Neural progenitor cell (in vitro differentiated cells): ENCODE data around the gene MED12L. TPM values are rescaled to one million over a fixed set of nuclear protein-coding genes. Genes with fewer than 3 reads are reported as not detected.
A peak's percentile ranks its signal among the peaks of the same experiment; 100 is the strongest.

Experiments
- DNase-seq: peaks from one replicate; pipeline ENCODE4 v3.0.0-alpha.2; 2016; ENCODE audit warnings: low spot score
- H2AFZ ChIP-seq: fragments of 200-600 bp; sonication (generic); replicated peaks from 2 replicates; pipeline ENCODE4 v1.6.1; 2016; ENCODE audit warnings: antibody characterized with exemption
- H3F3A ChIP-seq: fragments of 200-600 bp; sonication (generic); 2 replicates; pipeline ENCODE4 v1.6.1; 2016; ENCODE audit warnings: antibody characterized with exemption, low read depth
- H3K27ac ChIP-seq: fragments of 200-600 bp; sonication (generic); 2 replicates; pipeline ENCODE4 v1.5.1; 2016; ENCODE audit warnings: mild to moderate bottlenecking
- H3K27me3 ChIP-seq: fragments of 200-600 bp; sonication (generic); 2 replicates; pipeline ENCODE4 v1.6.1; 2016; ENCODE audit warnings: mild to moderate bottlenecking, moderate library complexity
- H3K36me3 ChIP-seq: fragments of 200-600 bp; sonication (generic); 2 replicates; pipeline ENCODE4 v1.5.1; 2016
- H3K4me1 ChIP-seq: fragments of 200-600 bp; sonication (generic); 2 replicates; pipeline ENCODE4 v1.6.1; 2016; ENCODE audit warnings: mixed run types
- H3K4me2 ChIP-seq: fragments of 200-600 bp; sonication (generic); 2 replicates; pipeline ENCODE4 v1.6.1; 2016
- H3K4me3 ChIP-seq: fragments of 200-600 bp; sonication (generic); 2 replicates; pipeline ENCODE4 v1.5.1; 2016
- H3K79me2 ChIP-seq: fragments of 200-600 bp; sonication (generic); 2 replicates; pipeline ENCODE4 v1.6.1; 2016; ENCODE audit warnings: low read depth
- H3K9ac ChIP-seq: fragments of 200-600 bp; sonication (generic); 2 replicates; pipeline ENCODE4 v1.6.1; 2016
- H3K9me3 ChIP-seq: fragments of 200-600 bp; sonication (generic); 2 replicates; pipeline ENCODE4 v1.5.1; 2016; ENCODE audit warnings: low read depth
- H4K20me1 ChIP-seq: fragments of 200-600 bp; sonication (generic); 2 replicates; pipeline ENCODE4 v1.6.1; 2016; ENCODE audit warnings: low read depth
- H3K27ac Mint-ChIP-seq: 3 replicates; pipeline ENCODE4 v1.8.0; 2021; ENCODE audit warnings: mixed read lengths
- H3K27me3 Mint-ChIP-seq: 2 replicates; pipeline ENCODE4 v1.8.0; 2022; ENCODE audit warnings: low read depth, mild to moderate bottlenecking, inconsistent platforms, moderate library complexity, mixed read lengths; ENCODE audit not compliant: insufficient read depth
- H3K36me3 Mint-ChIP-seq: 3 replicates; pipeline ENCODE4 v1.8.0; 2021; ENCODE audit warnings: mixed read lengths
- H3K4me1 Mint-ChIP-seq: 3 replicates; pipeline ENCODE4 v1.8.0; 2021; ENCODE audit warnings: mixed read lengths
- H3K4me3 Mint-ChIP-seq: 3 replicates; pipeline ENCODE4 v1.8.0; 2021; ENCODE audit warnings: mild to moderate bottlenecking, moderate library complexity, mixed read lengths
- H3K9me3 Mint-ChIP-seq: 3 replicates; pipeline ENCODE4 v1.8.0; 2020; ENCODE audit warnings: mixed read lengths
- EZH2 ChIP-seq: fragments of 200-600 bp; sonication (generic); IDR thresholded peaks from 2 replicates; pipeline ENCODE4 v1.6.1; 2017; ENCODE audit warnings: antibody characterized with exemption, mild to moderate bottlenecking, moderate library complexity
- EZH2phosphoT487 ChIP-seq: fragments of 200-600 bp; sonication (generic); IDR thresholded peaks from 2 replicates; pipeline ENCODE4 v1.6.1; 2017; ENCODE audit warnings: antibody characterized with exemption
- total RNA-seq: library from RNA; depleted of rRNA; stranded (reverse); fragments of >200 nt; gene quantifications from 2 replicates; pipeline ENCODE4 v1.2.3, GENCODE V29; 2015; ENCODE audit warnings: low replicate concordance
- TF ChIP-seq, protein P1 (sequence below): fragments of 200-600 bp; sonication (generic); IDR thresholded peaks from 2 replicates; pipeline ENCODE4 v1.5.1; 2017; ENCODE audit warnings: antibody characterized with exemption, mild to moderate bottlenecking

MED12L gene
- total RNA-seq, 1 donor from 2014 or later, result 16.5 TPM

DNA sequence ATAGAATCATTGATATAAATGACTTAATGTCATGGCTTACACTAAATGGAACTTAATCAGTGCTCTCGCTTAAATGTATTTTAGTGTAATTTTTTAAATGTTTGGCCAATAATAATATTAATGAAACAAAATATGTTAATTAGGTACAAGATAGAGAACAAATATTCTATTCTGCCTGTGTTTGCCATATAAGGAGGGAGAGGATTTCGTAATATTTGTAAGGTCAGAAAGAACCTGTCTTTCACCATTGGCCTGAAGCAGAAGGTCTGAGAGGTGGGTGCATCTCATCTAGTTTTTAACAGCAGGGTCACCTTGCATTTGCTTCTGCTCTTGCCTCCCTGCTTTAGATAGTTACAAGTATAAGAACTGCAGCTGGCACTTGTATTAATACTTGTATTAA lies 228.7 kb downstream of the MED12L start:
- H3K36me3 Mint-ChIP-seq, result no peaks in the 10 kb centered on the region
- H3K27me3 ChIP-seq, result no peaks in the 10 kb centered on the region
- no peak for DNase-seq
- H3K27ac Mint-ChIP-seq, result no peak overlapping the region
- no peaks in the 10 kb centered on the region for H3K9me3 Mint-ChIP-seq
- H3K4me3 Mint-ChIP-seq, result no peak overlapping the region
- H3K4me3 ChIP-seq, result no peak overlapping the region
- no peaks in the 10 kb centered on the region for H3K27me3 Mint-ChIP-seq
- no peaks in the 10 kb centered on the region for H3F3A ChIP-seq
- H3K9me3 ChIP-seq, result no peaks in the 10 kb centered on the region
- no peak overlapping the region for H2AFZ ChIP-seq
- no peaks in the 10 kb centered on the region for H3K79me2 ChIP-seq
- no peak overlapping the region for H3K9ac ChIP-seq
- no peak overlapping the region for H3K4me2 ChIP-seq
- H3K27ac ChIP-seq, result no peak overlapping the region
- TF ChIP-seq EZH2 (no peak), EZH2phosphoT487 (no peak)
- TF ChIP-seq, protein P1, sequence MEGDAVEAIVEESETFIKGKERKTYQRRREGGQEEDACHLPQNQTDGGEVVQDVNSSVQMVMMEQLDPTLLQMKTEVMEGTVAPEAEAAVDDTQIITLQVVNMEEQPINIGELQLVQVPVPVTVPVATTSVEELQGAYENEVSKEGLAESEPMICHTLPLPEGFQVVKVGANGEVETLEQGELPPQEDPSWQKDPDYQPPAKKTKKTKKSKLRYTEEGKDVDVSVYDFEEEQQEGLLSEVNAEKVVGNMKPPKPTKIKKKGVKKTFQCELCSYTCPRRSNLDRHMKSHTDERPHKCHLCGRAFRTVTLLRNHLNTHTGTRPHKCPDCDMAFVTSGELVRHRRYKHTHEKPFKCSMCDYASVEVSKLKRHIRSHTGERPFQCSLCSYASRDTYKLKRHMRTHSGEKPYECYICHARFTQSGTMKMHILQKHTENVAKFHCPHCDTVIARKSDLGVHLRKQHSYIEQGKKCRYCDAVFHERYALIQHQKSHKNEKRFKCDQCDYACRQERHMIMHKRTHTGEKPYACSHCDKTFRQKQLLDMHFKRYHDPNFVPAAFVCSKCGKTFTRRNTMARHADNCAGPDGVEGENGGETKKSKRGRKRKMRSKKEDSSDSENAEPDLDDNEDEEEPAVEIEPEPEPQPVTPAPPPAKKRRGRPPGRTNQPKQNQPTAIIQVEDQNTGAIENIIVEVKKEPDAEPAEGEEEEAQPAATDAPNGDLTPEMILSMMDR, result no peak
- no peaks in the 10 kb centered on the region for H4K20me1 ChIP-seq
- peaks cover 3% of the 10 kb centered on the region for H3K4me1 Mint-ChIP-seq
- H3K36me3 ChIP-seq, result no peaks in the 10 kb centered on the region
- peaks cover 8% of the 10 kb centered on the region for H3K4me1 ChIP-seq

DNA sequence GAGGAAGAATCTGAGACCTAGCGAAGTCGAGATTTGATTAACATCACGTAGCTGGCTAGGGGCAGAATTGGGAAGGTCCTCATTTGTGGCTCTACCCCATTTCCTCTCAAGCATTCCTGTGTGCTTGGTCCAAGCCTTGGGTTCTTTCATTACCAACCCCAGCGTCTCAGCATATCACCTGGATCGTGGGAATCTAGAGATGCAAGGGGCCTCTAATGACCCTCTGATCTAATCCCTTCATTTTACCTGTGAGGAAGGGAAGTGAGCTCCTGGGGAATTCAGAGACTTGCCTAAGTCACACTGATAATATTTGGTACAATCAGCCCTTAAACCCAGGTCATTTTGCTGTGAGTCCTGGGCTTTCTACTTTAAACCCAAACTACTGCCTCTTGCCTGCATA lies 229.1 kb downstream of the MED12L start:
- Mint-ChIP-seq H3K36me3 (no peaks in the 10 kb centered on the region), H3K27ac (no peak overlapping the region), H3K4me3 (no peak overlapping the region), H3K9me3 (no peaks in the 10 kb centered on the region), H3K4me1 (peaks cover 3% of the 10 kb centered on the region), H3K27me3 (no peaks in the 10 kb centered on the region)
- no peak overlapping the region for H3K27ac ChIP-seq
- H3K4me3 ChIP-seq, result no peak overlapping the region
- no peaks in the 10 kb centered on the region for H3F3A ChIP-seq
- no peaks in the 10 kb centered on the region for H3K27me3 ChIP-seq
- peaks cover 8% of the 10 kb centered on the region for H3K4me1 ChIP-seq
- no peak overlapping the region for H3K4me2 ChIP-seq
- no peaks in the 10 kb centered on the region for H4K20me1 ChIP-seq
- no peak for DNase-seq
- no peak overlapping the region for H2AFZ ChIP-seq
- no peaks in the 10 kb centered on the region for H3K9me3 ChIP-seq
- TF ChIP-seq, protein P1, result no peak
- TF ChIP-seq EZH2 (no peak), EZH2phosphoT487 (no peak)
- no peaks in the 10 kb centered on the region for H3K36me3 ChIP-seq
- no peaks in the 10 kb centered on the region for H3K79me2 ChIP-seq
- no peak overlapping the region for H3K9ac ChIP-seq

DNA sequence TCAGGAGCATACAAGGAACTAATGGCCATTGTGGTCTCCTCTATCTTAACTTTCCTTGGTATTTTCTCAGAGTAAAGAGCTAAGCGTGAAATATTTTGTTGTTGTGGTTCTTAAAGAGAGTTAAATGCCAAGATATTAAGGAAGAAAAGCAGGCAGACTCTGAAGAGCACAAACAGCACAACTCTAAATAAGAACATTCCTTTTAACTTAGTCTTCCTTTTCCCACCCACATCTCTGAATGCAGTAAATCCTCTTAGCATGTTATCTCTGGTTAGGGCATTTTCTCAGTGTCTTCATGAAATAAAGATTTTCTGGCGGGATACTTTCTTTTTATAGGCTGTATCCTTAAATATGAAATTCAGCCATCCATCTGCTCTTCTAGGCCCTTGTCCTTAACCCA lies 229.7 kb downstream of the MED12L start:
- H3K9me3 Mint-ChIP-seq, result no peaks in the 10 kb centered on the region
- Histone ChIP-seq H2AFZ (no peak overlapping the region), H3K4me1 (peaks cover 8% of the 10 kb centered on the region), H3K9me3 (no peaks in the 10 kb centered on the region), H3K27me3 (no peaks in the 10 kb centered on the region), H3K4me2 (no peak overlapping the region), H3K27ac (peak overlapping the region; percentile 5), H4K20me1 (no peaks in the 10 kb centered on the region), H3K36me3 (no peaks in the 10 kb centered on the region), H3K9ac (no peak overlapping the region), H3F3A (no peaks in the 10 kb centered on the region), H3K4me3 (no peak overlapping the region), H3K79me2 (no peaks in the 10 kb centered on the region)
- H3K27me3 Mint-ChIP-seq, result no peaks in the 10 kb centered on the region
- no peak for DNase-seq
- H3K36me3 Mint-ChIP-seq, result no peaks in the 10 kb centered on the region
- H3K4me3 Mint-ChIP-seq, result no peak overlapping the region
- no peak overlapping the region for H3K27ac Mint-ChIP-seq
- no peak for TF ChIP-seq EZH2phosphoT487
- TF ChIP-seq EZH2, result no peak
- TF ChIP-seq, protein P1, result no peak
- H3K4me1 Mint-ChIP-seq, result peaks cover 3% of the 10 kb centered on the region
